Stimulated activated CD8-positive, alpha-beta memory T cell treated with anti-CD3 and anti-CD28 coated beads, Interleukin-7, amount 100 ng/mL, for 48 hours (primary cell): ENCODE data around the gene CYP2A13.
"Not testable (repeated sequence)": the region's sequence is repeated elsewhere in the genome, so short reads cannot be mapped to it uniquely, and the experiment has no call there.

ENCODE experiments used
- DNase-seq, 2 donors: peaks; one replicate each; pipeline ENCODE4 v3.0.0-alpha.2; 2020; ENCODE audit warnings: low read depth in 1 of 2; ENCODE audit errors: extremely low read depth in 1 of 2

The CYP2A13 gene

GRCh38 chr19:41088151-41088550 is at the start of gene CYP2A13:
Gene CYP2A13, plus strand, starts transcription at chr19:41088451. Its CDS starts 21 bp downstream, at chr19:41088472.
- DNase-seq, result no peak

GRCh38 chr19:41039806-41040205 is 48.4 kb upstream of the CYP2A13 start:
- no peak for DNase-seq

- DNase-seq, result not testable (repeated sequence)
Measured at GRCh38 chr19:41045095-41045494, 43.2 kb upstream of the CYP2A13 start.

- no peak for DNase-seq
Measured at GRCh38 chr19:41050426-41050825, 37.8 kb upstream of the CYP2A13 start.

- not testable (repeated sequence) for DNase-seq
Measured at GRCh38 chr19:41052162-41052561, 36.1 kb upstream of the CYP2A13 start.

GRCh38 chr19:41053331-41053730 is 34.9 kb upstream of the CYP2A13 start:
- not testable (repeated sequence) for DNase-seq

GRCh38 chr19:41064974-41065569 is 23.2 kb upstream of the CYP2A13 start:
- DNase-seq, result no peak

GRCh38 chr19:41076286-41076685 is 12.0 kb upstream of the CYP2A13 start:
- no peak for DNase-seq

- DNase-seq, result no peak
Measured at GRCh38 chr19:41083516-41083915, 4.7 kb upstream of the CYP2A13 start.

- no peak for DNase-seq
Measured at GRCh38 chr19:41085748-41086415, 2.4 kb upstream of the CYP2A13 start.

- DNase-seq, result no peak
Measured at GRCh38 chr19:41089959-41090358, 1.7 kb downstream of the CYP2A13 start.

GRCh38 chr19:41095703-41096102 is 7.5 kb downstream of the CYP2A13 start:
- DNase-seq, result no peak

- DNase-seq, result no peak
Measured at GRCh38 chr19:41096353-41096752, 8.1 kb downstream of the CYP2A13 start.

GRCh38 chr19:41097302-41097701 is 9.1 kb downstream of the CYP2A13 start:
- no peak for DNase-seq

GRCh38 chr19:41098762-41099161 is 10.5 kb downstream of the CYP2A13 start:
- DNase-seq, result no peak

GRCh38 chr19:41102210-41102609 is 14.0 kb downstream of the CYP2A13 start:
- not testable (repeated sequence) for DNase-seq

GRCh38 chr19:41106177-41106576 is 17.9 kb downstream of the CYP2A13 start:
- DNase-seq, result no peak

GRCh38 chr19:41111296-41111695 is 23.0 kb downstream of the CYP2A13 start:
- DNase-seq, result no peak

- DNase-seq, result no peak
Measured at GRCh38 chr19:41111750-41112295, 23.6 kb downstream of the CYP2A13 start.

GRCh38 chr19:41112728-41113290 is 24.6 kb downstream of the CYP2A13 start:
- no peak for DNase-seq

- DNase-seq, result no peak
Measured at GRCh38 chr19:41114132-41114531, 25.9 kb downstream of the CYP2A13 start, which contains the start of gene CYP2F1. Gene CYP2F1, plus strand, starts transcription at chr19:41114432. Its CDS starts 1,757 bp downstream, at chr19:41116189.

- DNase-seq, result no peak
Measured at GRCh38 chr19:41116261-41116660, 28.0 kb downstream of the CYP2A13 start.
